Astrocyte of the cerebellum (primary cell): ENCODE data around the gene ASXL1.

Experiments
- DNase-seq: peaks from one replicate; pipeline ENCODE4 v3.0.0-alpha.2; 2011; ENCODE audit warnings: low read depth
- H3K4me3 ChIP-seq: 2 replicates; pipeline ENCODE4 v1.5.1; 2011; ENCODE audit warnings: mild to moderate bottlenecking, low read depth, low read length, moderate library complexity
- in situ Hi-C: cut with HindIII; loops from 2 replicates; pipeline ENCODE4 v1.10.0; 2017; ENCODE audit warnings: low sequenced_read_pairs
- TF ChIP-seq, protein P1 (sequence below): IDR thresholded peaks from 2 replicates; pipeline ENCODE4 v1.5.1; 2012; ENCODE audit warnings: low read length, low read depth, moderate library complexity, mild to moderate bottlenecking; ENCODE audit errors: missing control alignments

The ASXL1 gene

DNA sequence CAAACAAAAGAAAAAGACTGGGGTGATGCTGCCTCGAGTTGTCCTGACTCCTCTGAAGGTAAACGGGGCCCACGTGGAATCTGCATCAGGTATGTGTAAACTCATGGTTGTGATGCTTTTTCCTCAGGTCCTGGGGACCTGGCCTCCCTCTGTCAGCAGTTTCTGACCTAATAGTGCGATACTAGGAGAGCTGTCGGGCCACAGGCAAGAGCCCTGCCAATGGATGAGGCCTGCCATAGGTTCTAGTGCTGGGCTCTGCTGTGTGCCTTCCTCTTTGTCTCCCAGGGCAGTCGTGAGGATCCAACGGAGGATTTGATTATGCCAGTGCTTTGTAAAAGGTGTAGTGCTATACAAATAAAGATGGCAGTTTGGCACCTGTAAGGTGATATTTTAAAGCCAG lies 71.2 kb downstream of the ASXL1 start:
- H3K4me3 ChIP-seq = no peak overlapping the region
- TF ChIP-seq, protein P1, sequence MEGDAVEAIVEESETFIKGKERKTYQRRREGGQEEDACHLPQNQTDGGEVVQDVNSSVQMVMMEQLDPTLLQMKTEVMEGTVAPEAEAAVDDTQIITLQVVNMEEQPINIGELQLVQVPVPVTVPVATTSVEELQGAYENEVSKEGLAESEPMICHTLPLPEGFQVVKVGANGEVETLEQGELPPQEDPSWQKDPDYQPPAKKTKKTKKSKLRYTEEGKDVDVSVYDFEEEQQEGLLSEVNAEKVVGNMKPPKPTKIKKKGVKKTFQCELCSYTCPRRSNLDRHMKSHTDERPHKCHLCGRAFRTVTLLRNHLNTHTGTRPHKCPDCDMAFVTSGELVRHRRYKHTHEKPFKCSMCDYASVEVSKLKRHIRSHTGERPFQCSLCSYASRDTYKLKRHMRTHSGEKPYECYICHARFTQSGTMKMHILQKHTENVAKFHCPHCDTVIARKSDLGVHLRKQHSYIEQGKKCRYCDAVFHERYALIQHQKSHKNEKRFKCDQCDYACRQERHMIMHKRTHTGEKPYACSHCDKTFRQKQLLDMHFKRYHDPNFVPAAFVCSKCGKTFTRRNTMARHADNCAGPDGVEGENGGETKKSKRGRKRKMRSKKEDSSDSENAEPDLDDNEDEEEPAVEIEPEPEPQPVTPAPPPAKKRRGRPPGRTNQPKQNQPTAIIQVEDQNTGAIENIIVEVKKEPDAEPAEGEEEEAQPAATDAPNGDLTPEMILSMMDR = no peak
- no peak for DNase-seq
- in situ Hi-C loops = no loop called here

GRCh38 chr20:32429745-32430360 lies 71.7 kb downstream of the ASXL1 start:
- in situ Hi-C loops = no loop called here
- H3K4me3 ChIP-seq = no peak overlapping the region
- TF ChIP-seq, protein P1 = no peak
- DNase-seq = no peak

DNA sequence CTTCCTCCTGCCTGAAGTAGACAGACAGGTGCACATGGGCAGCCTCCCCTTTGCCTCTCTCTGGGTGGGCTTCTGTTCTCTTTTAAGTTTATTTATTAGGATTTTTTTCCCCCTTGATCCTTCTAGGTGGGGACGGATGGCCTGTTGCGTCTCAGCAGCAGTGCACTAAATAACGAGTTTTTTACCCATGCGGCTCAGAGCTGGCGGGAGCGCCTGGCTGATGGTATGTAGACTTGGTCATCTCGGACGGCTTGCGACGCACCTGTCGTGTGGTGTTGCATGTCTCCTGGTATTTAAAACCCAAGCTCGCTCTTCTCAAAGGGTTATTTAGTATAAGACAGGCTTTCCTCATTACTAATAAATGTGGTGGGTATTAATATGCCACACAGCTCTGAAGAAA lies 73.3 kb downstream of the ASXL1 start:
- H3K4me3 ChIP-seq = no peak overlapping the region
- in situ Hi-C loops = no loop called here
- TF ChIP-seq, protein P1 = no peak
- no peak for DNase-seq

GRCh38 chr20:32432277-32432676 lies 74.1 kb downstream of the ASXL1 start:
- H3K4me3 ChIP-seq = no peak overlapping the region
- in situ Hi-C loops = no loop called here
- DNase-seq = no peak
- TF ChIP-seq, protein P1 = no peak

- in situ Hi-C loops = no loop called here
Measured at GRCh38 chr20:32433311-32434021, 75.3 kb downstream of the ASXL1 start.

GRCh38 chr20:32434434-32434833 lies 76.3 kb downstream of the ASXL1 start:
- no peak overlapping the region for H3K4me3 ChIP-seq
- TF ChIP-seq, protein P1 = no peak
- no peak for DNase-seq
- in situ Hi-C loops = no loop called here

More at GRCh38 chr20:32433311-32434021, 75.3 kb downstream of the ASXL1 start:
- no peak overlapping the region for H3K4me3 ChIP-seq
- DNase-seq = no peak
- TF ChIP-seq, protein P1 = no peak
